ENCODE data around the gene PCSK9.

DNA sequence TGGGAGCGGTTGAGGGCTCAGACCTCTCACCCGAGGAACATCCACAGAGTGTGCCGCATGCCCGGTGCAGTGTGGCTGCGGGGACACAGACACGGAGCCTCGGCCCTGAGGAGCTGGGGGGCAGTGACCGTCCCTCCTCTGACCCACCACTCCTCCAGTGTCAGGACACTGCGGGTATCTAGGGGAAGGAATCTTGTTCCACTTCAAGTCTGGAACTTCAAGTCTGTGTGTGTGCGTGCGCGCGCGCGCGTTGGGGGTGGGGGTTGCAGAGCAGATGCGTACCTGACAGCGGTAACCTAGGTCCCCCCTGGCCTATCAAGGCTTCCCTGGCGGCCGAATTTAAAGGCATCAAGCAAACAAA lies 17.3 kb downstream of the PCSK9 start:
- TF ChIP-seq, protein P1, sequence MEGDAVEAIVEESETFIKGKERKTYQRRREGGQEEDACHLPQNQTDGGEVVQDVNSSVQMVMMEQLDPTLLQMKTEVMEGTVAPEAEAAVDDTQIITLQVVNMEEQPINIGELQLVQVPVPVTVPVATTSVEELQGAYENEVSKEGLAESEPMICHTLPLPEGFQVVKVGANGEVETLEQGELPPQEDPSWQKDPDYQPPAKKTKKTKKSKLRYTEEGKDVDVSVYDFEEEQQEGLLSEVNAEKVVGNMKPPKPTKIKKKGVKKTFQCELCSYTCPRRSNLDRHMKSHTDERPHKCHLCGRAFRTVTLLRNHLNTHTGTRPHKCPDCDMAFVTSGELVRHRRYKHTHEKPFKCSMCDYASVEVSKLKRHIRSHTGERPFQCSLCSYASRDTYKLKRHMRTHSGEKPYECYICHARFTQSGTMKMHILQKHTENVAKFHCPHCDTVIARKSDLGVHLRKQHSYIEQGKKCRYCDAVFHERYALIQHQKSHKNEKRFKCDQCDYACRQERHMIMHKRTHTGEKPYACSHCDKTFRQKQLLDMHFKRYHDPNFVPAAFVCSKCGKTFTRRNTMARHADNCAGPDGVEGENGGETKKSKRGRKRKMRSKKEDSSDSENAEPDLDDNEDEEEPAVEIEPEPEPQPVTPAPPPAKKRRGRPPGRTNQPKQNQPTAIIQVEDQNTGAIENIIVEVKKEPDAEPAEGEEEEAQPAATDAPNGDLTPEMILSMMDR (conservative IDR thresholded peaks at IDR 0.05; ENCODE audit: low read depth, low read length), result no peak
- TF ChIP-seq RFX5 (IDR thresholded peaks at IDR 0.05; ENCODE audit: low read depth, low read length), result no peak
- TF ChIP-seq MXI1 (IDR thresholded peaks at IDR 0.05; ENCODE audit: borderline replicate concordance, low read depth, low read length), result no peak
- no peak for TF ChIP-seq POLR2A (IDR thresholded peaks at IDR 0.05; ENCODE audit: low read depth, low read length)
- TF ChIP-seq MAZ (IDR thresholded peaks at IDR 0.05; ENCODE audit: borderline replicate concordance, low read depth, low read length), result no peak
- TF ChIP-seq CHD1 (IDR thresholded peaks at IDR 0.05; ENCODE audit: low read depth, low read length), result no peak
- TF ChIP-seq NFE2L2 (IDR thresholded peaks at IDR 0.05; ENCODE audit: low read depth, low read length), result no peak
- TF ChIP-seq, protein P2, sequence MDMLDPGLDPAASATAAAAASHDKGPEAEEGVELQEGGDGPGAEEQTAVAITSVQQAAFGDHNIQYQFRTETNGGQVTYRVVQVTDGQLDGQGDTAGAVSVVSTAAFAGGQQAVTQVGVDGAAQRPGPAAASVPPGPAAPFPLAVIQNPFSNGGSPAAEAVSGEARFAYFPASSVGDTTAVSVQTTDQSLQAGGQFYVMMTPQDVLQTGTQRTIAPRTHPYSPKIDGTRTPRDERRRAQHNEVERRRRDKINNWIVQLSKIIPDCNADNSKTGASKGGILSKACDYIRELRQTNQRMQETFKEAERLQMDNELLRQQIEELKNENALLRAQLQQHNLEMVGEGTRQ (IDR thresholded peaks at IDR 0.05; ENCODE audit: low read depth, low read length), result no peak
- no peak for TF ChIP-seq SMC3 (IDR thresholded peaks at IDR 0.05; ENCODE audit: low read depth, low read length)
- TF ChIP-seq RAD21 (IDR thresholded peaks at IDR 0.05; ENCODE audit: low read length), result no peak
- no peak for TF ChIP-seq RCOR1 (IDR thresholded peaks at IDR 0.05; ENCODE audit: insufficient replicate concordance, low read length)
- TF ChIP-seq, protein P3, sequence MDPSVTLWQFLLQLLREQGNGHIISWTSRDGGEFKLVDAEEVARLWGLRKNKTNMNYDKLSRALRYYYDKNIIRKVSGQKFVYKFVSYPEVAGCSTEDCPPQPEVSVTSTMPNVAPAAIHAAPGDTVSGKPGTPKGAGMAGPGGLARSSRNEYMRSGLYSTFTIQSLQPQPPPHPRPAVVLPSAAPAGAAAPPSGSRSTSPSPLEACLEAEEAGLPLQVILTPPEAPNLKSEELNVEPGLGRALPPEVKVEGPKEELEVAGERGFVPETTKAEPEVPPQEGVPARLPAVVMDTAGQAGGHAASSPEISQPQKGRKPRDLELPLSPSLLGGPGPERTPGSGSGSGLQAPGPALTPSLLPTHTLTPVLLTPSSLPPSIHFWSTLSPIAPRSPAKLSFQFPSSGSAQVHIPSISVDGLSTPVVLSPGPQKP (IDR thresholded peaks at IDR 0.05; ENCODE audit: borderline replicate concordance, low read depth, low read length), result no peak

All from IMR-90 (cell line).